PC-9 (cell line): ENCODE results near the gene FAXC. TPM values are rescaled to one million over a fixed set of nuclear protein-coding genes. Genes with fewer than 3 reads are reported as not detected.

Experiments
- BruUV-seq: library from RNA; stranded (reverse); fragments of 400-500 nt; replicated peaks from 2 replicates; lab custom pipeline; 2021; lab: Mats Ljungman, UMichigan
- CTCF ChIA-PET: fragments of 300-600 bp; sonication (Branson Sonifier 250); formaldehyde crosslinking; loops from one replicate; lab custom pipeline; 2022; ENCODE audit warnings: antibody characterized with exemption; lab: Charles Lee
- POLR2A ChIA-PET: fragments of 300-600 bp; sonication (Branson Sonifier 250); formaldehyde crosslinking; loops from one replicate; lab custom pipeline; 2022; ENCODE audit warnings: antibody characterized with exemption; ENCODE audit not compliant: unreplicated experiment; lab: Charles Lee
- DNase-seq, 2 experiments: peaks; one replicate each; pipeline versions ENCODE4 v3.0.0 to v3.0.0-alpha.2; 2015 to 2022; ENCODE audit warnings: mixed read lengths in 1 of 2
- H2AFZ ChIP-seq: fragments of 200-600 bp; sonication (generic); 2 replicates; pipeline ENCODE4 v1.8.1; 2017; ENCODE audit warnings: antibody characterized with exemption
- H3F3A ChIP-seq: fragments of 200-600 bp; sonication (generic); 2 replicates; pipeline ENCODE4 v1.8.1; 2017; ENCODE audit warnings: antibody characterized with exemption, mild to moderate bottlenecking, low read depth; ENCODE audit not compliant: insufficient read depth
- H3K27ac ChIP-seq: fragments of 200-600 bp; sonication (generic); 2 replicates; pipeline ENCODE4 v1.6.1; 2016; ENCODE audit warnings: mixed run types
- H3K27me3 ChIP-seq: fragments of 200-600 bp; sonication (generic); 2 replicates; pipeline ENCODE4 v1.6.1; 2016; ENCODE audit warnings: low read depth, mixed run types; ENCODE audit not compliant: insufficient read depth
- H3K36me3 ChIP-seq: fragments of 200-600 bp; sonication (generic); 2 replicates; pipeline ENCODE4 v1.6.1; 2016; ENCODE audit warnings: low read depth, mixed run types
- H3K4me1 ChIP-seq: fragments of 200-600 bp; sonication (generic); replicated peaks from 2 replicates; pipeline ENCODE4 v1.6.1; 2016; ENCODE audit warnings: mixed run types; ENCODE audit not compliant: insufficient read depth
- H3K4me2 ChIP-seq: fragments of 200-600 bp; sonication (generic); 2 replicates; pipeline ENCODE4 v1.6.1; 2017; ENCODE audit warnings: mixed run types
- H3K4me3 ChIP-seq: fragments of 200-600 bp; sonication (generic); 2 replicates; pipeline ENCODE4 v1.6.1; 2016; ENCODE audit warnings: mixed run types
- H3K79me2 ChIP-seq: fragments of 200-600 bp; sonication (generic); 2 replicates; pipeline ENCODE4 v1.6.1; 2017; ENCODE audit warnings: low read depth, mixed run types
- H3K9me2 ChIP-seq: fragments of 200-600 bp; sonication (generic); 2 replicates; pipeline ENCODE4 v1.8.1; 2017; ENCODE audit warnings: mild to moderate bottlenecking; ENCODE audit not compliant: insufficient read depth
- H3K9me3 ChIP-seq: fragments of 200-600 bp; sonication (generic); 2 replicates; pipeline ENCODE4 v1.8.1; 2016; ENCODE audit warnings: low read depth; ENCODE audit not compliant: insufficient read depth
- H4K20me1 ChIP-seq: fragments of 200-600 bp; sonication (generic); 2 replicates; pipeline ENCODE4 v1.8.1; 2017; ENCODE audit not compliant: insufficient read depth
- EZH2 ChIP-seq: fragments of 200-600 bp; sonication (generic); IDR thresholded peaks from 2 replicates; pipeline ENCODE4 v1.8.0; 2017; ENCODE audit warnings: antibody characterized with exemption, low read depth
- intact Hi-C: fragments of 100-400 bp; cut with micrococcal nuclease; formaldehyde crosslinking; loops from one replicate; pipeline ENCODE4 v1.10.0; 2022; ENCODE audit not compliant: unreplicated experiment
- total RNA-seq: library from RNA; stranded (reverse); gene quantifications from 2 replicates; pipeline ENCODE4 v1.2.3, GENCODE V29; 2021
- TF ChIP-seq, protein P1 (sequence below): fragments of 200-600 bp; sonication (generic); conservative IDR thresholded peaks from 2 replicates; pipeline ENCODE4 v1.6.1; 2017; ENCODE audit warnings: mixed run types, antibody characterized with exemption, mild to moderate bottlenecking, moderate library complexity

The FAXC gene
- total RNA-seq, 1 experiment from 2014 or later = 3.3 TPM

DNA sequence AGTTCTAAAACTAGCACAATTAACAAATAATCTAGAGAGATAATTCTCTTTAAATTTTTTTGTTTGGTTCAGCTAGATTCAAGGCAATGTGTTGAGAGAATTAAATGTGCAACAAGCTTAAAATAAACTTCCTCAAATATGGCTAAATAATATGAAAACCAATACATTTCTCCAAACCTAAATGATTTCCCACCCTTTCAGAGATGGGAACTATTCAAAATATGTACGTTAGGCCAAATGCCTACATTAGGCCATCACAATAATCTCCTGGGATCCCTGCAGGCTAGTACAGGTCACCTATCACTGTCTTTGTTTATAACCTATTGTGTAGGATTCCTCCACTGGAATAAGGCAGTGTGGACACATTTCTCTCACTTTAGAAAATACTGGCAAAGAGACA is 1.7 kb downstream of the FAXC start:
- CTCF ChIA-PET = interaction anchor here (0.6 kb wide), 1 partner anchor 335 kb away, joined by 3 read pairs; no protein-coding TSS in a partner anchor
- TF ChIP-seq, protein P1, sequence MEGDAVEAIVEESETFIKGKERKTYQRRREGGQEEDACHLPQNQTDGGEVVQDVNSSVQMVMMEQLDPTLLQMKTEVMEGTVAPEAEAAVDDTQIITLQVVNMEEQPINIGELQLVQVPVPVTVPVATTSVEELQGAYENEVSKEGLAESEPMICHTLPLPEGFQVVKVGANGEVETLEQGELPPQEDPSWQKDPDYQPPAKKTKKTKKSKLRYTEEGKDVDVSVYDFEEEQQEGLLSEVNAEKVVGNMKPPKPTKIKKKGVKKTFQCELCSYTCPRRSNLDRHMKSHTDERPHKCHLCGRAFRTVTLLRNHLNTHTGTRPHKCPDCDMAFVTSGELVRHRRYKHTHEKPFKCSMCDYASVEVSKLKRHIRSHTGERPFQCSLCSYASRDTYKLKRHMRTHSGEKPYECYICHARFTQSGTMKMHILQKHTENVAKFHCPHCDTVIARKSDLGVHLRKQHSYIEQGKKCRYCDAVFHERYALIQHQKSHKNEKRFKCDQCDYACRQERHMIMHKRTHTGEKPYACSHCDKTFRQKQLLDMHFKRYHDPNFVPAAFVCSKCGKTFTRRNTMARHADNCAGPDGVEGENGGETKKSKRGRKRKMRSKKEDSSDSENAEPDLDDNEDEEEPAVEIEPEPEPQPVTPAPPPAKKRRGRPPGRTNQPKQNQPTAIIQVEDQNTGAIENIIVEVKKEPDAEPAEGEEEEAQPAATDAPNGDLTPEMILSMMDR = no peak
- no peak for TF ChIP-seq EZH2
- H3K27ac ChIP-seq = no peak overlapping the region
- H3K9me2 ChIP-seq = no peaks in the 10 kb centered on the region
- no peaks in the 10 kb centered on the region for H3K27me3 ChIP-seq
- no peaks in the 10 kb centered on the region for H3K36me3 ChIP-seq
- H2AFZ ChIP-seq = no peak overlapping the region
- intact Hi-C loops = no loop called here
- no peaks in the 10 kb centered on the region for H4K20me1 ChIP-seq
- peaks cover 12% of the 10 kb centered on the region for H3K4me1 ChIP-seq
- DNase-seq = no peak
- no peak overlapping the region for H3K4me2 ChIP-seq
- H3K79me2 ChIP-seq = no peaks in the 10 kb centered on the region
- no peaks in the 10 kb centered on the region for H3K9me3 ChIP-seq
- no TSS peak for BruUV-seq
- no peaks in the 10 kb centered on the region for H3F3A ChIP-seq
- POLR2A ChIA-PET = no interaction called here
- no peak overlapping the region for H3K4me3 ChIP-seq

- no peak for TF ChIP-seq EZH2
- TF ChIP-seq, protein P1 = no peak
- H4K20me1 ChIP-seq = no peaks in the 10 kb centered on the region
- no peaks in the 10 kb centered on the region for H3K9me3 ChIP-seq
- POLR2A ChIA-PET = no interaction called here
- H3K4me2 ChIP-seq = no peak overlapping the region
- H3K27me3 ChIP-seq = no peaks in the 10 kb centered on the region
- CTCF ChIA-PET = interaction anchor here (0.7 kb wide), 1 partner anchor 523 kb away, joined by 3 read pairs; no protein-coding TSS in a partner anchor
- DNase-seq = no peak
- BruUV-seq = no TSS peak
- intact Hi-C loops = no loop called here
- no peak overlapping the region for H3K4me3 ChIP-seq
- no peaks in the 10 kb centered on the region for H3F3A ChIP-seq
- H3K36me3 ChIP-seq = no peaks in the 10 kb centered on the region
- no peaks in the 10 kb centered on the region for H3K79me2 ChIP-seq
- no peaks in the 10 kb centered on the region for H3K9me2 ChIP-seq
- H2AFZ ChIP-seq = no peak overlapping the region
- H3K4me1 ChIP-seq = peaks cover 12% of the 10 kb centered on the region
- no peak overlapping the region for H3K27ac ChIP-seq
These were observed 2.9 kb downstream of the FAXC start for GRCh38 chr6:99346595-99346994.

- Histone ChIP-seq H2AFZ (no peak overlapping the region), H3K4me2 (no peak overlapping the region), H3K27ac (no peak overlapping the region), H3K4me1 (peaks cover 1% of the 10 kb centered on the region), H3K36me3 (no peaks in the 10 kb centered on the region), H3K27me3 (no peaks in the 10 kb centered on the region), H3K9me2 (no peaks in the 10 kb centered on the region), H3F3A (no peaks in the 10 kb centered on the region), H3K79me2 (no peaks in the 10 kb centered on the region), H3K4me3 (no peak overlapping the region), H4K20me1 (no peaks in the 10 kb centered on the region), H3K9me3 (no peaks in the 10 kb centered on the region)
- CTCF ChIA-PET = no interaction called here
- POLR2A ChIA-PET = no interaction called here
- intact Hi-C loops = no loop called here
- no peak for DNase-seq
- no TSS peak for BruUV-seq
- TF ChIP-seq, protein P1 = no peak
- TF ChIP-seq EZH2 = no peak
These were observed 4.3 kb downstream of the FAXC start for GRCh38 chr6:99345164-99345563.
